GM18868 (cell line): ENCODE results near the gene DGKH.
"Not testable (repeated sequence)": the region's sequence is repeated elsewhere in the genome, so short reads cannot be mapped to it uniquely, and the experiment has no call there.

Experiments used
- ATAC-seq: cut with Tn5 transposase; IDR thresholded peaks from one replicate; pipeline ENCODE4 v1.9.1; 2021; ENCODE audit warnings: mild to moderate bottlenecking, moderate library complexity; ENCODE audit not compliant: unreplicated experiment

DGKH gene

DNA sequence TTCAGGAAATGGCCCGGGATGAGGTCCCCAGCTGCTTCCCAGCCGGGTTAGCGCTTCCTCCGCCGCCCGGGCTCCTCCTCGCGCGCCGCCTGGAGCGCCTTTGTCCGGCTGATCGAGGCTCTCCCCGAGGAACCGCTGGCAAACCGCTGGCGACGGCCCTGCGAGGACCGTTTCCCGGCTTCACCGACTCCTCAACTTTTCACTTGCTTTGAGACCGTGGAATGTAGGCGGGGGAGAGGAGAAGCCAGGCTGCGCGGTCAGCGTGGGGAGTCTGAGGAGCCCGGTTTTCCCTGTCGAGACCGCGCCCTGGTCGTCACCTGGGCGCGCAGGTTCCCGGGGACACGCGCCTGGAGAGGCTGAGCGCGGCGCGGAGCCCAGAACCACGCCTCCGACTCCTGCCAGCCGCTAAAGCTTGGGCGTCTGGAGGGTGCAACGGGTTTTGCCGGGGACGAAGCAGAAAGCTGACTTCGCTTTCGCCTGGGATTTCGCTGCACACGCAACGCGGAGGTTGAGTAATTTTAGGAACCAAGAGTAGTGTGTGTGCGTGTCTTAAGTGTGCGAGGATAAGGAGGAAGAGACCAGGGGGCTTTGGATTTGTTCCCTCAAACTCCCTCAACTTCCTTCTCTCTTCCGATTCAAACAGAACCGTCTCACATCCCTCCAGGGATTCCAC lies 7.3 kb upstream of the DGKH start:
- ATAC-seq, result peak; percentile 22

- ATAC-seq, result peak; percentile 31
These were observed 6.8 kb upstream of the DGKH start for GRCh38 chr13:42041684-42042035.

GRCh38 chr13:42043676-42044075 lies 4.8 kb upstream of the DGKH start:
- no peak for ATAC-seq

GRCh38 chr13:42046448-42046847 lies 2.0 kb upstream of the DGKH start:
- ATAC-seq, result no peak

DNA sequence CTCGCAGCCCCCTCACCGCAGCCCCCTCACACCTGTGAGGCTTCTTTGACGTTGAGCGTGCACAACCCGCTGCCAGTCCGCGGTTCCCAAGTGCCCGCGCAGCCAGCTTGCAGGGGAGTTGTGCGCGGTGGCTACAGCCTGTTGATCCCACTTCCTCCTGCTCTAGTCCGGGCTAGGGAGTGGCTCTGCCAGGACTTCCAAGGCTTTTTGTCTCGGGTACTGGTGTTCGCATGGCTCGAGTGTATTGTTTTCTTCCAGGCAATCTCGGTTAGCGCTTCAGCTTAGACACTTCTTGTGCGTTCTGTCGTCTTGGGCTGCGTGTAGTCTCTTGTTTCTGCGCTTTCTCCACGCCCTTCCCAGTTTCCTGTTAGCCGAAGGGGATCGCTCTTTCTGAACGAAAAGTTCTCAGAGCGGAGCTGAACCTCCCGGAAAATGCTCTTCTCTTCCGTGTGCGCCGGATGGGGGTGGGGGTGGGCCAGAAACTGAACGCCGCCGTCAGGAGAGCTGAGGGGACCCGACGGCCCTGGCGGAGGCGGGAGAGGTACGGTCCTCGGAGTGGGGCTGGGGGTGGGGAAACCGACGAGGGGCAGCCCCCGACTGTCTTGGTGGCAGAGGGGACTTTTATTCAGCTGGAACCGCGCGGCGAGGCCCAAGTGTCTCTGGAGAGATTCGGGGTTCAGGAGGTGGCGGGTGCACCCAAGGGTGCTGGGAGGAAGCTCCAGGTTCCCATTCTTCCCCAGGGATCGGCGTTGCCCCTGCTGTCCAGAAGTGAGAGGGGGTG lies 697 bp upstream of the DGKH start:
- ATAC-seq, result peak; percentile 30

- ATAC-seq, result peak; percentile 50
These were observed 421 bp downstream of the DGKH start for GRCh38 chr13:42048684-42049453.

GRCh38 chr13:42049454-42049813 lies 986 bp downstream of the DGKH start:
- ATAC-seq, result peak; percentile 33

- ATAC-seq, result no peak
These were observed 6.5 kb downstream of the DGKH start for GRCh38 chr13:42054798-42055499.

- no peak for ATAC-seq
These were observed 7.1 kb downstream of the DGKH start for GRCh38 chr13:42055500-42056085.

DNA sequence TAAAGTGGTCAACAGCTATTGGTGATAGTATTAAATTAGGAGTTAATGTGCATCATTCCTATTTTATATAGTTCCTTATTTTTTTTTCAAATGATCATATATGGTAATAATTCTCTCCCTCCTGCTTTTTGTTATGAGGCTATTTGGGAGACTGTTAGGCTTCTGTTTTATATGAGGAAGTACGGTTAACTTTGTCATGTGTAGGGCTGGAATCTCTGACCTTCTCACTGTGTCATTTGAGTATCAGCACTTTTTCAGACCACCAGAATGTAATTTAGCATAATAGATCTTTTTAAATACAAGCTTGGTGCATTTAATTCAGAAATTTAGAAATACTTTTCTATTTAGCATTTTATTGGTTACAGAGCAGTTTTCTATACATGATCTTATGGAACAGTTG lies 7.7 kb downstream of the DGKH start:
- no peak for ATAC-seq

- no peak for ATAC-seq
These were observed 8.1 kb downstream of the DGKH start for GRCh38 chr13:42056583-42056982.

DNA sequence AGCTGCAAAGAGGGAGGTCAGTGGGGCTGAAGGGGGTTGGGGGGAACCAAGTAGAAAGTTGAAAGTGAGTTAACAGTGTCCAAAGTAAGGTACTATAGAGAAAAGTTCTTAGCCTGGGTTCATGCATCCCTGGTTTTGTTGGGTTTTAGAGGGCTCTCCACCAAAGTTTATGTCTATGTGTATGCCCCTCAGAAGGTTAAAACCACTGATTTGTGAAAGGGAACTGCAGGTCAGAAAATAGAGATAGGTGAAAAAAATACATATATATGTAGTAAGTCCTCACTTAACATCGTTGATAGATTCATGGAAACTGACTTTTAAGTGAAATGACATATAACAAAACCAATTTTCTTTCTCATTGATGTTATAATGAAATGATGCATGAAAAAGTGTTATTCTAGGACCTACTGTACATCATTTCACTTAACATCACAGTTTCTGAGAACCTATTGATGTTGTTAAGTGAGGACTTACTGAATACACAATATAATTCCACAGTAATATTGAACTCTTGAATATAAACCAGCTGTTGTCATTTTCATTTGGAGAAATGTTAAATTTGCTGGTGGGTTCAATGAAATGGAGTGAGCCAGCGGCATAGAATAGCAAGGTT lies 9.6 kb downstream of the DGKH start:
- no peak for ATAC-seq

DNA sequence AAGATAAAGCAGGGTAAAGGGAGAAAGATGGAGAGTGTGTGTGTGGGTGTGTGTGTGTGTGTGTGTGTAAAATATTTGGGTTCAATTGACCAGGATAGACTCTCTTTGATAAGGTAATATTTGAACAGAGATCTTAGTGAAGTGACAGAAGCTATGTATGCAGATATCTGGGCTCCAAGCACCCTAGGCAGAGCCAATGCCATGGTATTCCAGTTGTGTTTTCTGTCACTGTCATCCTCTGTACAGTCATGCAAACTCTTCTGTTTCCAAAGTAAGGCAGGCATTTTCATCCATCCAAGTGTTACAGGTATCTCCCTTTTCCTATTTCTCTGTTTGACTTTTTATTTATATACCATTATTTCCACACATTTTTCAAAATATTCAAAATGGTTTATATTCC lies 13.5 kb downstream of the DGKH start:
- no peak for ATAC-seq

GRCh38 chr13:42063105-42063504 lies 14.7 kb downstream of the DGKH start:
- ATAC-seq, result no peak

DNA sequence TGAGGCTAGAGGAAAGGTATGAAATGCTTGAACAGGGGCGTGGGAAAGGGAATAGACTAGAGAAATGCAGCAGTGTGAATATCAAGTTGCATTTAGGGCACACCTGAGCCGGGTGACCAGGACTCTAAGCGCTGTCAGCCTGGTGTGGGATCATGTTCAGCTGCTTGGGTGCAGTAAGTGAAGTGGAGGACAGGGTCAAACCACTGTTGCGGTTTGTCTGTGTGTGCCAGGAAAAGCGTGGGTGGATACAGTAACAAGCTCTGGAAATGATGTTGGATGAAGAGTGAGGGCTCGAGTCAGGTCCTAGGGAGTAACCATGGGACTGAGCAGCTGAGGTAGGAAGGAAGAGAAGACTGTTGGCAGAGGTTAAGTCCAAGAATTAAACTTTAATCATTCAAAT lies 15.8 kb downstream of the DGKH start:
- no peak for ATAC-seq

DNA sequence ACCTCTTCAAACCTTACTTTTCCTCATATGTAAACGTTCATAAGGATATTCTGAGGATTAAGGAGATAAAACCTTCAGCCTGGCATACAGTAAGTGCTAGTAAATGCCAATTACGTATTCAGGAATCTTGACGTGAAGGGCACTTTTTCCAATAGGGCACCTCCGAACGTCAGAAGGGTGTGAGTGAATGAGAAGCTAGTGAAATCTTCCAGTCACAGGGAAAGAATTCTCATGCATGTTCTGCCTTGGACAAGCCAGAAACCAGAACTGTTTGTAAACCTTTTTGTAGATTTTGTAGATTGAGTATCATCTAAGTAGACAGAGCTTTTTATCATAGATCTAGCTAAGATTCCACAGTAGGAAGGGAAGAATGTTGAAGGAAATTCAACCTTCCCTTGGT lies 16.5 kb downstream of the DGKH start:
- ATAC-seq, result no peak

- ATAC-seq, result no peak
These were observed 17.0 kb downstream of the DGKH start for GRCh38 chr13:42065414-42065813.

DNA sequence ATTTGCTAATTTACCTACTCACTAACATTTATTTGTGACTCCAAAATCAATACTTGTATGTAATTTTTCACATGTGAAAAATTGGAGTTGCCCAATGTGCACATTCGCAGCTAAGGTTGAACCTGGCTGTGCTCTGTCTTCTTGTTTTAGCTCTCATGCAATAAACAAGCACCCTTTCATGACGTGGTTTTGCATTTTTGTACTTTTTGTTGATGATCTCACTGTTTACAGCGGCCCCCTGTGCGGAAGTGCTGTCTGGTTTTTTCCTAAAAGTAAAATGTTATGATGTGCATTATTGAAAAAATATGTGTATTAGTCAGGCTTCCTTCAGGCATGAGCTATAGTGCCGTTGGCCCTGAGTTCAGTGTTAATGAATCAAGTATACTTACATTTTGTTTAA lies 18.1 kb downstream of the DGKH start:
- ATAC-seq, result no peak

GRCh38 chr13:42068886-42069285 lies 20.4 kb downstream of the DGKH start:
- ATAC-seq, result no peak

DNA sequence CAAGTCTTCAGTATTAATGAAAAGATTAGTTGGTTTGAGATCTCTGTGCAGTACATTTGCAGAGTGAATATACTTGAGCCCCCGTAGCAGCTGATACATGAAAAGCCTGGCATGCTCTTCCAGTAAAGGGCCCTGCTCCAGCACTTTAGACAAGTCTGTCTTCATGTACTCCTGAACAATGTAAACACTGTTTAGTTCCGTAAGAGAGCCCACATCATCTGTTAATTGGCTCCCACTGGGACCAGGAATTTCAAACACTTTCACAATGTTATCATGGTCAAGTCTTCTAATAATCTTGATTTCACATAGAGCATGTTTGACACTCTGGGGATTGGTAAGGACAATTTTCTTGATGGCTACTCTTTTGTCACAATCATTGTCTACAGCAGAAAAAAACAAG lies 22.2 kb downstream of the DGKH start:
- ATAC-seq, result not testable (repeated sequence)

DNA sequence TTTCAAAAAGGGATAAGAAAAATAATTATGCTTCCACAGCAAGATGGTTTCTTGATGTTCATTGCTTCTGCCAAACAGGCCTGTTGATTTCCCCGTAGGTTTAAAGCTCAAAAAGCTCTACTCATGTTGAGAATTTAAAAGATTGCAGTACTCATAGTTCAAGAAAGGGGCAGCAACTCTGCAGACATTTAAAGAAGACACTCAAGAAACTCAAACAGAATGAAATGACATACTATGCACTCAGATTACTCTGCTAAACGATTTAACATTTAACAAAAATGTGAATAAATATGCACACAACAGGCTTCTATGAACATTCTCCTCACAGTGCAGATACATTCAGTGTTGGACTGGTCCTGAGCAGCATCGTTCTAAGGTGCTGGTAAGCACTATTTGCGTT lies 22.7 kb downstream of the DGKH start:
- ATAC-seq, result not testable (repeated sequence)
